Panc1 (cell line): ENCODE data around the gene SCO2.

Experiments used
- POLR2AphosphoS5 ChIP-seq: IDR thresholded peaks from 2 replicates; pipeline ENCODE4 v1.6.1; 2012; ENCODE audit warnings: mild to moderate bottlenecking, low read depth, low read length, moderate library complexity
- REST ChIP-seq, 2 experiments: IDR thresholded peaks; 2 replicates each; pipeline ENCODE4 v1.6.1; 2011 to 2012; ENCODE audit warnings: low read depth in 2 of 2, control low read depth in 1 of 2, low read length in 1 of 2, mild to moderate bottlenecking in 1 of 2, moderate library complexity in 1 of 2; ENCODE audit not compliant: insufficient read depth in 1 of 2
- SIN3A ChIP-seq: IDR thresholded peaks from 2 replicates; pipeline ENCODE4 v1.6.1; 2012; ENCODE audit warnings: low read depth, mild to moderate bottlenecking, low read length, moderate library complexity, borderline replicate concordance; ENCODE audit not compliant: insufficient read depth
- TCF7L2 ChIP-seq: IDR thresholded peaks from 2 replicates; pipeline ENCODE4 v1.6.1; 2011; ENCODE audit warnings: mild to moderate bottlenecking, low read depth, low read length, inconsistent platforms
- TF ChIP-seq, protein P1 (sequence below): fragments of 450-650 bp; IDR thresholded peaks from 2 replicates; pipeline ENCODE4 v1.5.1; 2017; ENCODE audit warnings: mild to moderate bottlenecking

DNA sequence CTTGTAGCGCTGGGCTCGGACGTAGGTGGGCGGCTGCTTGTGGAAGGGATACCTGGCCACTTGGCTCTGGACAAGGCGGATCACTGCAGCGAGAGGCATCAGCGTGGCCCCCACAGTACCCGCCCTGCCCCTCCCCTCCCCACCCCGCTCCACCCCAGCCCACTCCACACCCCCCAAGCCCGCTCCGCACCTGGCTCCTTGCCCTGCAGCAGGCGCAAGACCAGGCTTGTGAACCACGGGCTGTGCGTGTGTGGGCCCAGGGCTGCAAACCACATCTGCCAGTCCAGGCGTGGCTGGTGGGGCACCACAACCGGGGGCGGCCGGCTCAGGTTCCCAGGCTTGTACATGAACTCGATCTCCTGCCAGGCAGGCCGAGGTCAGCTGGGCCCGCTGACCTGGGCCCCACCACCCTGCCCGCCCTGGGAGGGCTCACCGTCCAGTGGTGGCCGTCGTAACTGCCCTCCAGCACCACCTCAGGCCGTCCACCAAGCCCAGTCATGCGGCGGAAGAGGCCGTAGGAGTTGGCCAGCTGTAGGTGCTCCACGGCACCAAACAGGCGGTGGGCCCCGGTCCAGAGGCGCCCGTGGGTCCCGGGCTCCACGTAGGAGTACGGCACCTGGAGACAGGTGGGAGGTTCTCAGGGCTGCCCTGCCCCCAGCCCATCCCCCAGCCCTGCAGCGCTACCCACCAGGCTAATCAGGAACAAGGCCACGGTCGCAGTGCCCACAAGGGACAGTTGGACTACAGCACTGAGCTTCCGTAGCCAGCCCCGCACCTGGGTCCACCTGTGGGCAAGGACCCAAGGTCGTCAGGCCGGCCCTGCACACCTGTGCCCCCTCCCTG is 20.8 kb downstream of the SCO2 start:
- TF ChIP-seq, protein P1, sequence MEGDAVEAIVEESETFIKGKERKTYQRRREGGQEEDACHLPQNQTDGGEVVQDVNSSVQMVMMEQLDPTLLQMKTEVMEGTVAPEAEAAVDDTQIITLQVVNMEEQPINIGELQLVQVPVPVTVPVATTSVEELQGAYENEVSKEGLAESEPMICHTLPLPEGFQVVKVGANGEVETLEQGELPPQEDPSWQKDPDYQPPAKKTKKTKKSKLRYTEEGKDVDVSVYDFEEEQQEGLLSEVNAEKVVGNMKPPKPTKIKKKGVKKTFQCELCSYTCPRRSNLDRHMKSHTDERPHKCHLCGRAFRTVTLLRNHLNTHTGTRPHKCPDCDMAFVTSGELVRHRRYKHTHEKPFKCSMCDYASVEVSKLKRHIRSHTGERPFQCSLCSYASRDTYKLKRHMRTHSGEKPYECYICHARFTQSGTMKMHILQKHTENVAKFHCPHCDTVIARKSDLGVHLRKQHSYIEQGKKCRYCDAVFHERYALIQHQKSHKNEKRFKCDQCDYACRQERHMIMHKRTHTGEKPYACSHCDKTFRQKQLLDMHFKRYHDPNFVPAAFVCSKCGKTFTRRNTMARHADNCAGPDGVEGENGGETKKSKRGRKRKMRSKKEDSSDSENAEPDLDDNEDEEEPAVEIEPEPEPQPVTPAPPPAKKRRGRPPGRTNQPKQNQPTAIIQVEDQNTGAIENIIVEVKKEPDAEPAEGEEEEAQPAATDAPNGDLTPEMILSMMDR = no peak
- TF ChIP-seq REST (IDR thresholded peaks at IDR 0.05; ENCODE audit: insufficient read depth in 1 of 2, low read depth in 2 of 2, low read length in 1 of 2) (no peak), POLR2AphosphoS5 (no peak), SIN3A (no peak), TCF7L2 (no peak)
